CD14-positive monocyte (primary cell): Measurements from ENCODE around the gene IGFL1. TPM values are rescaled to one million over a fixed set of nuclear protein-coding genes. Genes with fewer than 3 reads are reported as not detected.

ENCODE experiments used
- DNase-seq, 3 donors: peaks; one replicate each; pipeline ENCODE4 v3.0.0-alpha.2; 2011 to 2022
- H2AFZ ChIP-seq: 2 replicates; pipeline ENCODE4 v1.6.0; 2012; ENCODE audit warnings: mild to moderate bottlenecking, low read depth, low read length, inconsistent platforms; ENCODE audit not compliant: insufficient read depth, poor library complexity, severe bottlenecking
- H3K27ac ChIP-seq, 2 donors: 1 replicate in 1 of 2; 2 replicates in 1 of 2; pipeline ENCODE4 v1.5.1; 2012 to 2013; ENCODE audit warnings: low read length in 2 of 2, control low read depth in 1 of 2, inconsistent platforms in 1 of 2, low read depth in 1 of 2, mild to moderate bottlenecking in 1 of 2
- H3K27me3 ChIP-seq, 2 donors: one replicate each; pipeline versions ENCODE4 v1.6.0 to v1.6.1; 2011 to 2013; ENCODE audit warnings: low read length in 2 of 2; ENCODE audit not compliant: control insufficient read depth in 2 of 2, insufficient read depth in 2 of 2
- H3K36me3 ChIP-seq, 2 donors: replicated peaks in 1 of 2; 1 replicate in 1 of 2; 2 replicates in 1 of 2; pipeline versions ENCODE4 v1.5.1 to v1.6.1; 2012 to 2013; ENCODE audit warnings: low read length in 2 of 2, control low read depth in 1 of 2, inconsistent platforms in 1 of 2, mild to moderate bottlenecking in 1 of 2; ENCODE audit not compliant: insufficient read depth in 2 of 2, control insufficient read depth in 1 of 2
- H3K4me1 ChIP-seq, 2 donors: 1 replicate in 1 of 2; 2 replicates in 1 of 2; pipeline versions ENCODE4 v1.5.1 to v1.6.1; 2012 to 2013; ENCODE audit warnings: low read length in 2 of 2, control low read depth in 1 of 2, inconsistent platforms in 1 of 2, mild to moderate bottlenecking in 1 of 2, moderate library complexity in 1 of 2; ENCODE audit not compliant: insufficient read depth in 2 of 2, control insufficient read depth in 1 of 2
- H3K4me2 ChIP-seq: replicated peaks from 2 replicates; pipeline ENCODE3; 2012; ENCODE audit warnings: low read length, moderate library complexity, mild to moderate bottlenecking; ENCODE audit not compliant: poor library complexity, severe bottlenecking; ENCODE audit errors: extremely low read depth
- H3K4me3 ChIP-seq, 3 experiments: fragments of 200-600 bp in 1 of 3; sonication (generic) in 1 of 3; replicated peaks in 1 of 3; 1 replicate in 2 of 3; 2 replicates in 1 of 3; pipeline ENCODE4 v1.5.1; 2011 to 2013; ENCODE audit warnings: low read length in 3 of 3, mild to moderate bottlenecking in 3 of 3, control low read depth in 2 of 3, low read depth in 2 of 3, inconsistent platforms in 1 of 3, moderate library complexity in 1 of 3
- H3K79me2 ChIP-seq: 2 replicates; pipeline ENCODE4 v1.6.0; 2012; ENCODE audit warnings: mild to moderate bottlenecking, control low read depth, inconsistent platforms, low read length, moderate library complexity; ENCODE audit not compliant: insufficient read depth
- H3K9ac ChIP-seq: 2 replicates; pipeline ENCODE4 v1.6.0; 2017; ENCODE audit warnings: low read length, mild to moderate bottlenecking; ENCODE audit not compliant: insufficient read depth, poor library complexity, severe bottlenecking
- H3K9me3 ChIP-seq, 2 donors: replicated peaks in 1 of 2; 1 replicate in 1 of 2; 2 replicates in 1 of 2; pipeline versions ENCODE4 v1.5.1 to v1.6.1; 2012 to 2013; ENCODE audit warnings: low read length in 2 of 2, control low read depth in 1 of 2; ENCODE audit not compliant: control insufficient read depth in 1 of 2, insufficient read depth in 1 of 2
- H4K20me1 ChIP-seq: 2 replicates; pipeline ENCODE4 v1.6.0; 2012; ENCODE audit warnings: mild to moderate bottlenecking, low read length, control low read depth, moderate library complexity; ENCODE audit not compliant: insufficient read depth
- H3K27ac Mint-ChIP-seq, 7 donors: one replicate each; pipeline ENCODE4 v1.8.0; 2020; ENCODE audit warnings: mild to moderate bottlenecking in 7 of 7, mixed read lengths in 7 of 7, moderate library complexity in 6 of 7, inconsistent platforms in 2 of 7
- H3K27me3 Mint-ChIP-seq, 3 donors: one replicate each; pipeline ENCODE4 v1.8.0; 2021 to 2022; ENCODE audit warnings: low read depth in 3 of 3, mild to moderate bottlenecking in 3 of 3, mixed read lengths in 3 of 3, moderate library complexity in 3 of 3, inconsistent platforms in 1 of 3
- H3K36me3 Mint-ChIP-seq, 2 donors: one replicate each; pipeline ENCODE4 v1.8.0; 2020; ENCODE audit warnings: mixed read lengths in 2 of 2, inconsistent platforms in 1 of 2, mild to moderate bottlenecking in 1 of 2
- H3K4me1 Mint-ChIP-seq: one replicate; pipeline ENCODE4 v1.8.0; 2020; ENCODE audit warnings: mild to moderate bottlenecking, mixed read lengths
- H3K4me3 Mint-ChIP-seq, 2 donors: one replicate each; pipeline ENCODE4 v1.8.0; 2020; ENCODE audit warnings: mild to moderate bottlenecking in 2 of 2, mixed read lengths in 2 of 2, moderate library complexity in 1 of 2
- H3K9me3 Mint-ChIP-seq, 7 donors: one replicate each; pipeline ENCODE4 v1.8.0; 2020 to 2022; ENCODE audit warnings: mixed read lengths in 7 of 7, mild to moderate bottlenecking in 6 of 7, moderate library complexity in 6 of 7, inconsistent platforms in 2 of 7
- CTCF ChIP-seq: fragments of 200-600 bp; IDR thresholded peaks from one replicate; pipeline ENCODE4 v1.8.0; 2022; ENCODE audit warnings: antibody characterized with exemption, mild to moderate bottlenecking
- WGBS: methylation state at CpG from one replicate; pipeline ENCODE4 v1.1.5; 2013; ENCODE audit warnings: missing lambda C conversion rate; ENCODE audit not compliant: insufficient coverage; 5-methylcytosine and 5-hydroxymethylcytosine counted together
- intact Hi-C, 2 donors: fragments of 100-400 bp; cut with micrococcal nuclease; formaldehyde crosslinking; loops; one replicate each; pipeline versions ENCODE4 v1.15.0 to v1.15.1; 2023
- polyA plus RNA-seq, 3 donors: library from polyadenylated mRNA; depleted of rRNA in 1 of 3; unstranded in 2 of 3; stranded (reverse) in 1 of 3; fragments of 300-500 nt in 2 of 3; fragments of >200 nt in 1 of 3; fragmentation: Illumina TruSeq in 2 of 3; gene quantifications; 1 replicate in 2 of 3; 2 replicates in 1 of 3; pipeline ENCODE4 v1.2.3, GENCODE V29; 2012 to 2021

IGFL1 gene
- polyA plus RNA-seq, 3 donors: not detected

- no peaks in the 10 kb centered on the region for H3K4me1 Mint-ChIP-seq
- no peak for DNase-seq
- H3K4me3 Mint-ChIP-seq: no peak overlapping the region
- TF ChIP-seq CTCF: no peak
- no peak overlapping the region for H3K27ac ChIP-seq
- peak overlapping the region in 1 of 7 donors; percentile 75 for H3K27ac Mint-ChIP-seq
- H3K27me3 ChIP-seq: no peaks in the 10 kb centered on the region
- H3K27me3 Mint-ChIP-seq: peaks cover 10 to 16% (median 13%) of the 10 kb centered on the region in 3 donors
- H3K4me1 ChIP-seq: no peaks in the 10 kb centered on the region
- H2AFZ ChIP-seq: no peak overlapping the region
- H3K4me3 ChIP-seq: no peak overlapping the region
- H3K9me3 Mint-ChIP-seq: no peaks in the 10 kb centered on the region
- H3K9ac ChIP-seq: no peak overlapping the region
- no peaks in the 10 kb centered on the region for H3K36me3 ChIP-seq
- H3K79me2 ChIP-seq: no peaks in the 10 kb centered on the region
- intact Hi-C loops: no loop called here
- H3K9me3 ChIP-seq: no peaks in the 10 kb centered on the region
- H3K4me2 ChIP-seq: no peak overlapping the region
- H3K36me3 Mint-ChIP-seq: no peaks in the 10 kb centered on the region
- WGBS: 93% methylated on average over 3 of the region's 7 CpGs
- no peaks in the 10 kb centered on the region for H4K20me1 ChIP-seq
These were observed 49.6 kb downstream of the IGFL1 start for GRCh38 chr19:46279177-46279576.

Other genes starting within 250 kb of the IGFL1 start
- gene CCDC61, start 234.3 kb upstream of the IGFL1 start, polyA plus RNA-seq: 1 to 10 TPM; 4.3 to 8.8 (median 6.1) TPM
- gene PGLYRP1, start 206.7 kb upstream of the IGFL1 start, polyA plus RNA-seq: under 1 TPM; 0.36 to 0.39 (median 0.37) TPM
- gene IGFL4, start 188.7 kb upstream of the IGFL1 start, polyA plus RNA-seq: not detected
- gene IGFL3, start 105.1 kb upstream of the IGFL1 start, polyA plus RNA-seq: not detected
- gene IGFL2, start 81.5 kb upstream of the IGFL1 start, polyA plus RNA-seq: not detected
- not detected for gene HIF3A, start 67.3 kb downstream of the IGFL1 start, polyA plus RNA-seq
- gene PPP5C, start 117.3 kb downstream of the IGFL1 start, polyA plus RNA-seq: 10 to 100 TPM in 2 of 3 donors, 1 to 10 TPM in 1; 9.9 to 76.3 (median 12.6) TPM
- not detected for gene CCDC8, start 183.8 kb downstream of the IGFL1 start, polyA plus RNA-seq
- not detected for gene PNMA8C, start 199.2 kb downstream of the IGFL1 start, polyA plus RNA-seq
- gene PNMA8A, start 241.8 kb downstream of the IGFL1 start, polyA plus RNA-seq: not detected